Liver (tissue), 9 donors: ENCODE results near the gene AKAP5. TPM values are rescaled to one million over a fixed set of nuclear protein-coding genes. Genes with fewer than 3 reads are reported as not detected.

ENCODE experiments used
- DNase-seq: peaks from one replicate; pipeline ENCODE4 v3.0.0-alpha.2; 2017; ENCODE audit warnings: low spot score
- H3K27ac ChIP-seq, 2 donors: one replicate each; pipeline ENCODE4 v1.7.0; 2013; ENCODE audit warnings: inconsistent platforms in 2 of 2, low read length in 2 of 2, control low read depth in 1 of 2, low read depth in 1 of 2, mild to moderate bottlenecking in 1 of 2
- H3K27me3 ChIP-seq, 4 donors: one replicate each; pipeline versions ENCODE4 v1.6.1 to v1.7.0; 2013; ENCODE audit warnings: low read length in 3 of 4, inconsistent platforms in 1 of 4, mild to moderate bottlenecking in 1 of 4, moderate library complexity in 1 of 4; ENCODE audit not compliant: control insufficient read depth in 4 of 4, insufficient read depth in 4 of 4
- H3K36me3 ChIP-seq, 4 donors: one replicate each; pipeline versions ENCODE4 v1.6.1 to v1.7.0; 2013; ENCODE audit warnings: low read length in 3 of 4, mild to moderate bottlenecking in 3 of 4, low read depth in 1 of 4, moderate library complexity in 1 of 4; ENCODE audit not compliant: control insufficient read depth in 4 of 4, insufficient read depth in 3 of 4
- H3K4me1 ChIP-seq, 4 donors: one replicate each; pipeline versions ENCODE4 v1.6.1 to v1.7.0; 2013; ENCODE audit warnings: low read length in 3 of 4, mild to moderate bottlenecking in 3 of 4, moderate library complexity in 1 of 4; ENCODE audit not compliant: control insufficient read depth in 4 of 4, insufficient read depth in 4 of 4
- H3K4me3 ChIP-seq, 3 donors: one replicate each; pipeline versions ENCODE4 v1.6.1 to v1.7.0; 2013; ENCODE audit warnings: low read length in 3 of 3, control low read depth in 1 of 3, low read depth in 1 of 3, mild to moderate bottlenecking in 1 of 3
- H3K9ac ChIP-seq, 2 donors: one replicate each; pipeline ENCODE4 v1.7.0; 2013; ENCODE audit warnings: low read length in 2 of 2, mild to moderate bottlenecking in 2 of 2, moderate library complexity in 2 of 2, control low read depth in 1 of 2, low read depth in 1 of 2
- H3K9me3 ChIP-seq, 4 donors: one replicate each; pipeline versions ENCODE4 v1.6.1 to v1.7.0; 2013; ENCODE audit warnings: low read length in 3 of 4; ENCODE audit not compliant: control insufficient read depth in 4 of 4
- ATF3 ChIP-seq: IDR thresholded peaks from 2 replicates; pipeline ENCODE4 v1.6.1; 2016; ENCODE audit warnings: antibody characterized with exemption
- CTCF ChIP-seq: fragments of 150-350 bp; IDR thresholded peaks from 2 replicates; pipeline ENCODE4 v1.5.1; 2017; ENCODE audit warnings: improper control_type of control experiment, low read depth, low read length; ENCODE audit not compliant: missing input control
- FOXA1 ChIP-seq: IDR thresholded peaks from 2 replicates; pipeline ENCODE4 v1.6.1; 2016; ENCODE audit warnings: antibody characterized with exemption
- GABPA ChIP-seq, 2 donors: IDR thresholded peaks in 1 of 2; conservative IDR thresholded peaks in 1 of 2; 2 replicates each; pipeline ENCODE4 v1.6.1; 2016; ENCODE audit warnings: antibody characterized with exemption in 2 of 2, mild to moderate bottlenecking in 1 of 2, moderate library complexity in 1 of 2
- HNF4A ChIP-seq, 2 donors: conservative IDR thresholded peaks; 2 replicates each; pipeline ENCODE4 v1.6.1; 2016; ENCODE audit warnings: antibody characterized with exemption in 2 of 2, mild to moderate bottlenecking in 2 of 2
- HNF4G ChIP-seq: IDR thresholded peaks from 2 replicates; pipeline ENCODE4 v1.6.1; 2016; ENCODE audit warnings: antibody characterized with exemption
- JUND ChIP-seq, 2 donors: IDR thresholded peaks; 2 replicates each; pipeline ENCODE4 v1.6.1; 2016; ENCODE audit warnings: antibody characterized with exemption in 2 of 2
- NR2F2 ChIP-seq: IDR thresholded peaks from 2 replicates; pipeline ENCODE4 v1.6.1; 2016; ENCODE audit warnings: antibody characterized with exemption
- RAD21 ChIP-seq, 2 donors: IDR thresholded peaks; 2 replicates each; pipeline ENCODE4 v1.6.1; 2016; ENCODE audit warnings: antibody characterized with exemption in 2 of 2, mild to moderate bottlenecking in 2 of 2
- REST ChIP-seq: IDR thresholded peaks from 2 replicates; pipeline ENCODE4 v1.6.1; 2016; ENCODE audit warnings: antibody characterized with exemption, mild to moderate bottlenecking
- RXRA ChIP-seq, 2 donors: IDR thresholded peaks; 2 replicates each; pipeline ENCODE4 v1.6.1; 2017 to 2018; ENCODE audit warnings: antibody characterized with exemption in 2 of 2, mild to moderate bottlenecking in 1 of 2
- SP1 ChIP-seq: IDR thresholded peaks from 2 replicates; pipeline ENCODE4 v1.6.1; 2018; ENCODE audit warnings: antibody characterized with exemption, mild to moderate bottlenecking
- TAF1 ChIP-seq: conservative IDR thresholded peaks from 2 replicates; pipeline ENCODE4 v1.6.1; 2016; ENCODE audit warnings: antibody characterized with exemption, mild to moderate bottlenecking
- YY1 ChIP-seq: IDR thresholded peaks from 2 replicates; pipeline ENCODE4 v1.6.1; 2016; ENCODE audit warnings: antibody characterized with exemption, mild to moderate bottlenecking
- WGBS: extraction: QIAGEN DNeasy Blood & Tissue Kit; methylation state at CpG from one replicate; pipeline ENCODE4 v1.1.7; 2013; 5-methylcytosine and 5-hydroxymethylcytosine counted together
- polyA plus RNA-seq, 2 donors: library from polyadenylated mRNA; stranded (reverse) in 1 of 2; unstranded in 1 of 2; fragments of 200-250 nt in 1 of 2; fragments of >200 nt in 1 of 2; fragmentation: Nextera tagmentation in 1 of 2; extraction: Ambion mirVana in 1 of 2; gene quantifications; one replicate each; pipeline versions ENCODE4 v1.2.1 to v1.2.3, GENCODE V29; 2013 to 2015
- total RNA-seq, 2 donors: library from RNA; depleted of rRNA; stranded (reverse); fragments of >200 nt; gene quantifications; one replicate each; pipeline ENCODE4 v1.2.3, GENCODE V29; 2014
- TF ChIP-seq, protein P1 (sequence below): IDR thresholded peaks from 2 replicates; pipeline ENCODE4 v1.6.1; 2016; ENCODE audit warnings: antibody characterized with exemption
- donor health status: healthy.
- donor health status: healthy.
- donor health status: healthy.
- donor health status: healthy.
- donor health status: healthy.

Gene AKAP5
- total and polyA plus RNA-seq, 4 donors = 0.07 to 2.3 (median 0.27) TPM

- no peak for TF ChIP-seq HNF4A (conservative IDR thresholded peaks at IDR 0.05)
- no peak for TF ChIP-seq RAD21 (IDR thresholded peaks at IDR 0.05)
- TF ChIP-seq HNF4G = no peak
- TF ChIP-seq YY1 = no peak
- TF ChIP-seq ATF3 = no peak
- TF ChIP-seq JUND (IDR thresholded peaks at IDR 0.05) = no peak
- no peak for TF ChIP-seq NR2F2
- no peak for TF ChIP-seq TAF1
Measured at GRCh38 chr14:64447876-64448670, 17.2 kb upstream of the AKAP5 start (continued).

GRCh38 chr14:64450255-64450654 lies 15.0 kb upstream of the AKAP5 start:
- Histone ChIP-seq H3K27me3 (no peaks in the 10 kb centered on the region), H3K9me3 (no peaks in the 10 kb centered on the region), H3K4me1 (no peaks in the 10 kb centered on the region), H3K9ac (no peak overlapping the region), H3K27ac (no peak overlapping the region), H3K4me3 (no peak overlapping the region), H3K36me3 (peaks cover 23 to 79% (median 66%) of the 10 kb centered on the region in 4 donors)
- 91% methylated on average over 2 of the region's 2 CpGs for WGBS
- no peak for TF ChIP-seq CTCF
- TF ChIP-seq TAF1 = no peak
- no peak for TF ChIP-seq GABPA (IDR thresholded peaks at IDR 0.05 in 1 of 2, conservative IDR thresholded peaks at IDR 0.05 in 1 of 2)
- TF ChIP-seq ATF3 = no peak
- TF ChIP-seq JUND (IDR thresholded peaks at IDR 0.05) = no peak
- TF ChIP-seq SP1 = no peak
- no peak for TF ChIP-seq HNF4A (conservative IDR thresholded peaks at IDR 0.05)
- TF ChIP-seq REST = no peak
- DNase-seq = no peak

DNA sequence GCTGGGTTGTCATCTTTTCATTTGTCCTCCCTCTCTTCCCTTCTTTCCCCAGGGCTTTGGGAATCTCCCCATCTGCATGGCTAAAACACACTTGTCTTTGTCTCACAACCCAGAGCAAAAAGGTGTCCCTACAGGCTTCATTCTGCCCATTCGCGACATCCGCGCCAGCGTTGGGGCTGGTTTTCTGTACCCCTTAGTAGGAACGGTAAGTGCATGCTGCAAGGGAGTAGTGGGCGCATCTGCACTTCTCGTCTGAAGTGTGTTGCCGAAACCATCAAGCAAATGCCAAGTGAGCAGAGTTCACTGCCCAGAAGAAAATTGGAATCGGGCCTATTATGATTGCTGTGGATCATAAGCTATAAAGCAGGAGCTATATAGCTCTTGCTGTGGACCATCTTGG lies 10.6 kb upstream of the AKAP5 start:
- no peak overlapping the region for H3K9ac ChIP-seq
- 76% methylated on average over 10 of the region's 10 CpGs for WGBS
- H3K27me3 ChIP-seq = no peaks in the 10 kb centered on the region
- H3K27ac ChIP-seq = no peak overlapping the region
- H3K4me3 ChIP-seq = no peak overlapping the region
- no peaks in the 10 kb centered on the region for H3K9me3 ChIP-seq
- TF ChIP-seq RAD21 (IDR thresholded peaks at IDR 0.05) = no peak
- no peak for TF ChIP-seq CTCF
- no peak for TF ChIP-seq JUND (IDR thresholded peaks at IDR 0.05)
- no peak for TF ChIP-seq GABPA (IDR thresholded peaks at IDR 0.05 in 1 of 2, conservative IDR thresholded peaks at IDR 0.05 in 1 of 2)
- no peak for TF ChIP-seq HNF4A (conservative IDR thresholded peaks at IDR 0.05)
- no peak for TF ChIP-seq RXRA (IDR thresholded peaks at IDR 0.05)
- no peak for TF ChIP-seq NR2F2
- TF ChIP-seq, protein P1, sequence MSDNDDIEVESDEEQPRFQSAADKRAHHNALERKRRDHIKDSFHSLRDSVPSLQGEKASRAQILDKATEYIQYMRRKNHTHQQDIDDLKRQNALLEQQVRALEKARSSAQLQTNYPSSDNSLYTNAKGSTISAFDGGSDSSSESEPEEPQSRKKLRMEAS = no peak
- no peak for TF ChIP-seq REST
- TF ChIP-seq SP1 = no peak
- no peak for TF ChIP-seq ATF3
- no peak for TF ChIP-seq FOXA1
- DNase-seq = no peak
- no peaks in the 10 kb centered on the region for H3K4me1 ChIP-seq
- H3K36me3 ChIP-seq = peaks cover 18 to 82% (median 76%) of the 10 kb centered on the region in 4 donors
